HG02885 (cell line): Measurements from ENCODE around the gene KRT17.

Experiments used
- ATAC-seq: cut with Tn5 transposase; IDR thresholded peaks from one replicate; pipeline ENCODE4 v1.9.1; 2021; ENCODE audit warnings: mild to moderate bottlenecking; ENCODE audit not compliant: unreplicated experiment, poor library complexity

The KRT17 gene

GRCh38 chr17:41624208-41625101, at the start of gene KRT17:
KRT17 (minus strand) TSS chr17:41624575; CDS start chr17:41624509, 66 bp downstream.
- ATAC-seq = no peak

- no peak for ATAC-seq
Measured at GRCh38 chr17:41672153-41672552, 47.8 kb upstream of the KRT17 start.

- peak; percentile 3 for ATAC-seq
Measured at GRCh38 chr17:41667280-41668041, 43.1 kb upstream of the KRT17 start.

GRCh38 chr17:41666708-41667279, 42.4 kb upstream of the KRT17 start:
- peak; percentile 50 for ATAC-seq

- peak; percentile 26 for ATAC-seq
Measured at GRCh38 chr17:41666237-41666641, 41.9 kb upstream of the KRT17 start.

GRCh38 chr17:41665566-41666236, 41.3 kb upstream of the KRT17 start:
- ATAC-seq = peak; percentile 74

- ATAC-seq = no peak
Measured at GRCh38 chr17:41664587-41665565, 40.5 kb upstream of the KRT17 start.

GRCh38 chr17:41664172-41664457, 39.7 kb upstream of the KRT17 start:
- no peak for ATAC-seq

GRCh38 chr17:41663451-41664171, 39.2 kb upstream of the KRT17 start:
- no peak for ATAC-seq

GRCh38 chr17:41660221-41660711, 35.9 kb upstream of the KRT17 start:
- ATAC-seq = no peak

GRCh38 chr17:41659427-41660212, 35.2 kb upstream of the KRT17 start:
- ATAC-seq = no peak

GRCh38 chr17:41658846-41659245, 34.5 kb upstream of the KRT17 start:
- ATAC-seq = no peak

- no peak for ATAC-seq
Measured at GRCh38 chr17:41657936-41658335, 33.6 kb upstream of the KRT17 start.

GRCh38 chr17:41657176-41657754, 32.9 kb upstream of the KRT17 start:
- no peak for ATAC-seq

GRCh38 chr17:41656249-41657023, 32.1 kb upstream of the KRT17 start:
- ATAC-seq = no peak

GRCh38 chr17:41655611-41656111, 31.3 kb upstream of the KRT17 start:
- ATAC-seq = no peak
